ENCODE measurements around the gene MYH13.

GRCh38 chr17:10332515-10332914, 40.3 kb downstream of the MYH13 start:
- no peak for TF ChIP-seq POLR2AphosphoS5 (IDR thresholded peaks at IDR 0.05)
- no peak for TF ChIP-seq CTCF (IDR thresholded peaks at IDR 0.05)
